NCI-H1105 (cell line): Measurements from ENCODE around the gene NTHL1.

Source experiments
- DNase-seq: peaks from one replicate; lab custom pipeline; 2025; lab: John Stamatoyannopoulos, UW

NTHL1 gene

GRCh38 chr16:2008009-2008526 is 39.6 kb downstream of the NTHL1 start:
- no peak for DNase-seq

GRCh38 chr16:2007081-2007836 is 40.4 kb downstream of the NTHL1 start:
- DNase-seq, result no peak

DNA sequence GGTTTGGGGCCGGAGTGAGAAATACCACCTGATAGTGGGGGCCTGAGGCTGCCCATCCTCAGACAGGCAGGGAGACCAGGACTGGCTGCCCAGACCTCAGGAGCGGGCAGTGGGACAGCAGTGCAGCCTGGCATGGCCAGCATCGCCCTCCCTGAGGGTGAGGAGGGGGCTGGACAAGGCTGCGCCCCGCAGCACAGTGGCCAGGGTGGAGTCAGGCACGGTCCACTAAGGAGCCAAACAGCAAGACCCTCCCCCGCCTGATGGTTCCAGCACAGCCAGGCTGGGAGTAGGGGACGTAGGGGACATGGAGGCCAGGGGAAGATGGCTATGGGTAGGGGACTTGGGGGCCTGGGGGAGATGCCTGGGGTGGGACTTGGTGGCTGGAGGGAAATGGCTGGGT is 41.3 kb downstream of the NTHL1 start:
- DNase-seq, result no peak

- DNase-seq, result no peak
Observed at GRCh38 chr16:2005646-2006045, 42.0 kb downstream of the NTHL1 start.

GRCh38 chr16:2004795-2005517 is 42.7 kb downstream of the NTHL1 start:
- DNase-seq, result no peak

GRCh38 chr16:2003827-2004641 is 43.6 kb downstream of the NTHL1 start:
- peak; percentile 85 for DNase-seq

- DNase-seq, result no peak
Observed at GRCh38 chr16:2003231-2003826, 44.3 kb downstream of the NTHL1 start.

DNA sequence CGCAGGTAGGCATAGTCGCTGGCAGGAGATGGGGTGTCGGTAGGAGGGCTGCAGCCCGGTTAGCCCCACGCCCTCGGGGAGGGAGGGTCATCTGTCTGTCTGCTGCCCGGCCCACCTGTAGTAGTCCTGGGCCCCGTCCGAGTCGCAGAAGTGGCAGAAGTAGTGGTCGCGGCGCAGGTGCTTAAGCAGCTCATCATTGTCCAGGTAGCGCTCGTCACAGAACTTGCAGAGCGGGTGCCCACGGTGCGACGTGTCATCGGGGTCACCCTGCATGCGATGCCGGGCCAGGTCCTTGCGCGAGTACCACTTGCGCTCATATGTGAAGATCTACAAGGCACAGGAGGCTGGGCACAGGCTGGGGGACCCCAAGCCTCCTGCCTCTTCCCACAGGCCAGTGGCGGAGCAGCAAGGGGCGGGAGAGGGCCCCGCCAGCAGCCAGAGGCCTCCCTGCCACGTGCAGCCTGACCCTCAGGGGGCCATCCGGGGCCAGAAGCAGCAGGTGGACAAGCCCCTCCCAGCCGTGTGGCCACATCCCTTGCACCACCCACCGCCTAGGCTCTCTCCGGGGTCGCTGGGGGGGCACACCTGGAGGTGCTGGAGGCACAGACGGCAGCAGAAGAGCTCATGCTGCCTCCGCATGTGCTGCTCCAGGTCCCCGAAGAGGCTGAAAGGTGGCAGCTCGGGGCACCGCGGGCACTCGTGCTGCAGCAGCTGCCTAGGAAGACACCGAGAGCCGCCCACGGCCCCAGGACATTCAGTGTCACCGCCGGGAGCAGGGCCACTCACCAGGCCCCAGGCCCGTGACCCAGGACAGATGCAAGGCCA is 45.0 kb downstream of the NTHL1 start:
- no peak for DNase-seq

DNA sequence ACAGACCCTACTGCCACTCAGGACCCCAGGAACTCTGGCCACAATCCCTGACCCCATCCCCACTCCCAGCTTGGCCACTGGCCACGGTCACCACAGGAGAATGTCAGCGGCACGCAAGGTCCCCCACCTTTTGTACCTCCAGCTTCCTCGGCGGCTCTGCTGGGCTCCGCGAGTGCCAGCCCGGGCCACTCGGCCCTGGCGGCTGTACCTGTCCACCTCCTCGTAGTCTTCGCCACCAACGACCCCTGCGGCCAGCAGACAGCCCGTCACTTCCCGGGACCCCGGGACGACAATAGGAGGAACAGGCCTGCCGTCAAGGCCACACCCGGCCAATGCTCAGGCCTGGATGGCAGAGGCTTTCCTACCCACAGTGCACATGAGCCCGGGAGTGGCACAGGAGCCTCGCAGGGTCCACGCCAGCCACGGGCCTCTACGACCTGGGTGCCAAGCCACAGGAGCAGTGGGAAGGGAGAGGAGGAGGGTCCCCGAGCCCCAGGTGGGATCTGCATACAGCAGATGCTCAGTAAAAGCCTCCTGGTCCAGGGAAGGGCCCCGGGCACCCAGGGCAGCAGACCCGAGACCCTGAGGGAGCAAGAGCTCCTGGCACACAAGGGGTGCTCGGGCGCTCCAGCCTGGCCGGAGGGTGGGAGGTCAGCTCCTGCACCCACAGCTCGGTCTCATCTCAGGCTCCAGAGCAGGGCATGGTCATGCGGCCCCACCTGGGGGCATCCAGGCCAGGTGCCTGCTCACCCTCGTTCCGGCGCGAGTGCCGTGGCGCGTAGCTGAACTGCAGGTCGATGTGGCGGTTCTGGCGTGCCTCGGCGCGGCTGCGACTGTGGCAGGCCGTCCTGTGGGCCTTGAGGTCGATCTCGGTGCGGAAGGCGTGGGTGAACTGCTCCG is 45.9 kb downstream of the NTHL1 start:
- no peak for DNase-seq

- DNase-seq, result no peak
Observed at GRCh38 chr16:2001035-2001434, 46.6 kb downstream of the NTHL1 start.

- no peak for DNase-seq
Observed at GRCh38 chr16:1999866-2000514, 47.6 kb downstream of the NTHL1 start.

- no peak for DNase-seq
Observed at GRCh38 chr16:1998852-1999801, 48.5 kb downstream of the NTHL1 start.

- DNase-seq, result no peak
Observed at GRCh38 chr16:1998360-1998835, 49.2 kb downstream of the NTHL1 start.

DNA sequence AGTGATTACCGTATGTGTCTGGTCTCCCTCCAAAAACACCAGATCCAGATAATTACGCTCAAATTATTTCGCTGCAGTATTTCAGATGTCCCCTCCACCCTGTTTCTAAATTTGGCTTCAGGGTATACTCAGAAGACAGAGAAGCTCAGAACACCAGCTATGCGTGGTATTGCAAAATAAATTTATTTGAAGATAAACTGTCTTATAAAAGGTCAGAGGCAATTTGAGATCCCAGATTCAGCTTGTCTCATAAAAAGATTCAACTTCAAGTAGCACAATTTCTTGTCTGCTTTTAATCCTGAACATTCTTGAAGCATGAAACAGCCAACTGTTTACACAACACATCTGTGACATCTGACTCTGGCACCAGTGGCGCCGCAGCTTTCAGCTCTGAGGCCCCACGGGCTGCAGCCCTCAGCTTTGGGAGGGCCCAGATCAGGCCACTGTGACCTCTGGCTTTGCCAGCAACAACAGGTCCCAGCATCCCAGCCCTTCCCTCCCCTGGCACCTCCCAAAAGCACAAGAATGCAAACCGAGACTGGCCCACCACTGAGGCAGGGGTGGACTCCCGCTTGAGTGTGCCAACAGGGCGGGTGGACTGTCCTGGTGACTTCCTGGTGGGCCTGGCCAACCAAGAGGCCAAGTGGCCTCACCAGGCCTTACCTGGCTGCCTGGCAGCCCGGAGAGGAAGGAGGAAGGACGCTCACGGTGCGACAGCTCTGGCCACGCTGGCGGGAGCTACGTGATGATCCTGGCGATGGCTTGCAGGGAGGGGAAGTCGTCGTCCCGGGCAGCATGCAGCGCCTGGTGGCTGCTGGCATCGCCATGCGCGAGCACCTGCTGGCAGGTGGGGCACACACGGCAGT is 49.9 kb downstream of the NTHL1 start:
- DNase-seq, result no peak

DNA sequence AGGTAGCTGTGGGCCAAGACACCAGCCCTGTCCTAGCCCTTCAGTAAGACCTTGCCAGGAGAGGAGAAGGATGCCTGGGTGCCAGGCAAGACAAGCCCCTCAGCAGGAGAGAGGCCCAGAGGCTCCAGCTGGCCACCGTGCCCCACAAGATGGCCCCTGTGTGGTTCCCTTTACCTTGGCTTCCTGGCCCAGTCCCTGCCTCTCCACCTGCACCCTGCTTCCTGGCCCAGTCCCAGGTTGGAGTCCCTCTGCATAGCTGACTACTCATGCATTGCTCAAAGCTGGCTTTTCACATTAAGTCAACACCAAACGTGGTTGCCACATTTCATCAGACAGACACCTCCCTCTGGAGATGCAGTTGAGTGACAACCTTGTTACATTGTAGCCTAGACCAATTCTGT is 53.9 kb downstream of the NTHL1 start:
- no peak for DNase-seq

GRCh38 chr16:1992704-1993317 is 54.8 kb downstream of the NTHL1 start:
- DNase-seq, result no peak
